NCI-H748 (cell line): Measurements from ENCODE around the gene SAMD4A.
"Not testable (repeated sequence)": the region's sequence is repeated elsewhere in the genome, so short reads cannot be mapped to it uniquely, and the experiment has no call there.

Experiments used
- DNase-seq: peaks from one replicate; lab custom pipeline; 2025; ENCODE audit not compliant: unreplicated experiment; lab: John Stamatoyannopoulos, UW

SAMD4A gene

GRCh38 chr14:54722791-54723432 is 156.0 kb downstream of the SAMD4A start:
- peak; percentile 44 for DNase-seq

- no peak for DNase-seq
Observed at GRCh38 chr14:54724123-54724522, 157.2 kb downstream of the SAMD4A start.

- DNase-seq, result no peak
Observed at GRCh38 chr14:54724676-54725325, 157.9 kb downstream of the SAMD4A start.

- DNase-seq, result no peak
Observed at GRCh38 chr14:54725998-54726397, 159.1 kb downstream of the SAMD4A start.

- DNase-seq, result no peak
Observed at GRCh38 chr14:54727929-54728328, 161.0 kb downstream of the SAMD4A start.

GRCh38 chr14:54728700-54729527 is 162.0 kb downstream of the SAMD4A start:
- DNase-seq, result no peak

- DNase-seq, result no peak
Observed at GRCh38 chr14:54730156-54730961, 163.4 kb downstream of the SAMD4A start.

- DNase-seq, result no peak
Observed at GRCh38 chr14:54734966-54735365, 168.0 kb downstream of the SAMD4A start.

GRCh38 chr14:54735424-54735823 is 168.5 kb downstream of the SAMD4A start:
- no peak for DNase-seq

- no peak for DNase-seq
Observed at GRCh38 chr14:54737132-54737711, 170.3 kb downstream of the SAMD4A start.

GRCh38 chr14:54738009-54738408 is 171.1 kb downstream of the SAMD4A start:
- peak; percentile 15 for DNase-seq

- no peak for DNase-seq
Observed at GRCh38 chr14:54739514-54739913, 172.6 kb downstream of the SAMD4A start.

- no peak for DNase-seq
Observed at GRCh38 chr14:54742492-54743350, 175.8 kb downstream of the SAMD4A start.

GRCh38 chr14:54743382-54743781 is 176.5 kb downstream of the SAMD4A start:
- DNase-seq, result no peak

- no peak for DNase-seq
Observed at GRCh38 chr14:54746019-54746418, 179.1 kb downstream of the SAMD4A start.

- DNase-seq, result no peak
Observed at GRCh38 chr14:54747616-54748015, 180.7 kb downstream of the SAMD4A start.

- DNase-seq, result no peak
Observed at GRCh38 chr14:54749180-54749579, 182.3 kb downstream of the SAMD4A start.

GRCh38 chr14:54749727-54750126 is 182.8 kb downstream of the SAMD4A start:
- no peak for DNase-seq

- DNase-seq, result not testable (repeated sequence)
Observed at GRCh38 chr14:54752611-54753010, 185.7 kb downstream of the SAMD4A start.

GRCh38 chr14:54753396-54753795 is 186.5 kb downstream of the SAMD4A start:
- DNase-seq, result not testable (repeated sequence)
